Loucy (cell line): Measurements from ENCODE around the gene TIMM10.

Experiments
- EZH2phosphoT487 ChIP-seq: fragments of 200-600 bp; IDR thresholded peaks from 2 replicates; pipeline ENCODE4 v1.6.1; 2018; ENCODE audit warnings: antibody characterized with exemption, mild to moderate bottlenecking, moderate library complexity, borderline replicate concordance
- TF ChIP-seq, protein P1 (sequence below): fragments of 200-600 bp; sonication (generic); conservative IDR thresholded peaks from 2 replicates; pipeline ENCODE4 v1.5.1; 2014; ENCODE audit warnings: mild to moderate bottlenecking, antibody characterized with exemption, low read length

DNA sequence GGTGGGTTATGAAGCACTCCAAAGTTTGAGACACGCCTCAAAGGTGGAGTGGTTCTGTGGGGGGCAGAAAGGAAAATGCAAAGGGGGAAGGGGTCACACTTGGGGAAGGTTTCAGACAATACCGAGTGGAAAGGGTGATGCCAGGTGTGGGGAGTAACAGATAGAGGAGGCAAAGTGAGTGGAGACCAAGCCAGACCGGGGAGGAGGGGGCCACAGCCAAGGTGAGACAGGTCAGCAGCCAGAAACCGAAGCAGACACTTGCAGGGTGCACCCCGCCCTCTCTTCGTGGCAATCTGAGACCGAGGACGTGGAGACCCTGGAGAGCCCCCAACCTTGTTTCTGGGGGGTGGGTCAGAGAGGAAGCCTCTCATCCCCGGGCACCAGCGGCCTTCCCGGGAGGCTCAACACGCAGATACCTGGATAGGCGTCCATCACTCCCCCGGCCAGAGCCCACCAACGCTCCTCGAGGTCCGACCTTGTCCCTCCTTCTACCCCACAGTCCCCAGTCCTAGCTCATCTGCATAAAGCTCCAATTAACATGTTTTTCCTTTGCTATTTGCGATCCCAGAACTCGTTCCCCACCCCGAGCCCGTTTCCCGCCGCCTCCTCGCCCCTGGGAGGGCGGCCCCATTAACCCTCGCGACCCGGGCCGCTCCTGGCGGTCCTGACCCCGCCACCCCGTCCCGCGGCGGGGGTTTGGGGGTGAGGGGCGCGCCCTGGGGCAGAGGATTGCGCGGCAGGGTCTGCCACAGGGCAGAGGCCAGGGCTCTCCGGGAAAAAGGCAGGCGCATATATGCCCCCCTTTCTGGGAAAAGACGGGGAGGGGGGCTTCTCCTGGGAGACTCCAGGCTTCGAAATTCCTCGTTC, 48.4 kb downstream of the TIMM10 start:
- TF ChIP-seq, protein P1, sequence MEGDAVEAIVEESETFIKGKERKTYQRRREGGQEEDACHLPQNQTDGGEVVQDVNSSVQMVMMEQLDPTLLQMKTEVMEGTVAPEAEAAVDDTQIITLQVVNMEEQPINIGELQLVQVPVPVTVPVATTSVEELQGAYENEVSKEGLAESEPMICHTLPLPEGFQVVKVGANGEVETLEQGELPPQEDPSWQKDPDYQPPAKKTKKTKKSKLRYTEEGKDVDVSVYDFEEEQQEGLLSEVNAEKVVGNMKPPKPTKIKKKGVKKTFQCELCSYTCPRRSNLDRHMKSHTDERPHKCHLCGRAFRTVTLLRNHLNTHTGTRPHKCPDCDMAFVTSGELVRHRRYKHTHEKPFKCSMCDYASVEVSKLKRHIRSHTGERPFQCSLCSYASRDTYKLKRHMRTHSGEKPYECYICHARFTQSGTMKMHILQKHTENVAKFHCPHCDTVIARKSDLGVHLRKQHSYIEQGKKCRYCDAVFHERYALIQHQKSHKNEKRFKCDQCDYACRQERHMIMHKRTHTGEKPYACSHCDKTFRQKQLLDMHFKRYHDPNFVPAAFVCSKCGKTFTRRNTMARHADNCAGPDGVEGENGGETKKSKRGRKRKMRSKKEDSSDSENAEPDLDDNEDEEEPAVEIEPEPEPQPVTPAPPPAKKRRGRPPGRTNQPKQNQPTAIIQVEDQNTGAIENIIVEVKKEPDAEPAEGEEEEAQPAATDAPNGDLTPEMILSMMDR, result no peak
- no peak for TF ChIP-seq EZH2phosphoT487
